Right lobe of liver (tissue), 4 donors: ENCODE measurements around the gene SLC25A48.

ENCODE experiments used
- CTCF ChIP-seq, 4 donors: fragments of 200-600 bp in 3 of 4; fragments of 450-650 bp in 1 of 4; IDR thresholded peaks; one replicate each; pipeline versions ENCODE4 v1.5.1 to v1.8.0; 2016 to 2022; ENCODE audit warnings: antibody characterized with exemption in 4 of 4, mild to moderate bottlenecking in 2 of 4
- POLR2A ChIP-seq: fragments of 450-650 bp; IDR thresholded peaks from one replicate; pipeline ENCODE4 v1.6.1; 2017; ENCODE audit warnings: antibody characterized with exemption, mild to moderate bottlenecking
- donor health status: DM: no; HTN: no; CAD: no.
- donor health status: DM: no; HTN: no; CAD: no.
- donor health status: DM: no; HTN: yes; CAD: no.

GRCh38 chr5:135831439-135831838, 3.0 kb upstream of the SLC25A48 start:
- no peak for TF ChIP-seq CTCF (IDR thresholded peaks at IDR 0.05)
- TF ChIP-seq POLR2A = no peak
